ENCODE data around the gene C9orf85.

- TF ChIP-seq RAD21 (conservative IDR thresholded peaks at IDR 0.05) = no peak
- TF ChIP-seq CTCF (IDR thresholded peaks at IDR 0.05; ENCODE audit: poor library complexity, severe bottlenecking) = no peak
- TF ChIP-seq POLR2AphosphoS5 (IDR thresholded peaks at IDR 0.05) = no peak
Measured at GRCh38 chr9:71990466-71990865, 79.0 kb downstream of the C9orf85 start.

Data from neural cell (in vitro differentiated cells).